ENCODE data around the gene POLD3. TPM values are rescaled to one million over a fixed set of nuclear protein-coding genes. Genes with fewer than 3 reads are reported as not detected.

Gene POLD3
- total RNA-seq, 4 donors from 2014 or later = 9.7 to 17.5 (median 12.1) TPM

DNA sequence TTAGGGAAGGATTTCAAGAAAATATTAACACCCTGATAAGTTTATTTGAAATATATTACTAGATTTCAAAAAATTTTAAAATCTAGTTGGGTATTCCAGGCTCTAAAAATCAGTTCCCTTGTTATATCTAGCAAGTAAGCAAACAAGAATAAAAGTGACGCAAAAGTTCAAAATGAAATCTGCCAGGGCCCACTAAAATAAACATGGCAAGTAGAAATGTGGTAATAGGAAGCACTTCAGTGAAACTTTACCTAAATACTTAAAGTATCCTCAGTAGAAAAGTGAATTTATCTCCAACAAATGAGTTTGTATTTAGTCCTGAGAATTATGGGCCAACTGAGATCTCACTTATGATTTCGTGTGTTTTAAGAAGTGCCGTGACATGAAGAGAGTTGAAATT, 23.6 kb downstream of the POLD3 start:
- ATAC-seq (ENCODE audit: low FRiP score) = no peak
- TF ChIP-seq, protein P1, sequence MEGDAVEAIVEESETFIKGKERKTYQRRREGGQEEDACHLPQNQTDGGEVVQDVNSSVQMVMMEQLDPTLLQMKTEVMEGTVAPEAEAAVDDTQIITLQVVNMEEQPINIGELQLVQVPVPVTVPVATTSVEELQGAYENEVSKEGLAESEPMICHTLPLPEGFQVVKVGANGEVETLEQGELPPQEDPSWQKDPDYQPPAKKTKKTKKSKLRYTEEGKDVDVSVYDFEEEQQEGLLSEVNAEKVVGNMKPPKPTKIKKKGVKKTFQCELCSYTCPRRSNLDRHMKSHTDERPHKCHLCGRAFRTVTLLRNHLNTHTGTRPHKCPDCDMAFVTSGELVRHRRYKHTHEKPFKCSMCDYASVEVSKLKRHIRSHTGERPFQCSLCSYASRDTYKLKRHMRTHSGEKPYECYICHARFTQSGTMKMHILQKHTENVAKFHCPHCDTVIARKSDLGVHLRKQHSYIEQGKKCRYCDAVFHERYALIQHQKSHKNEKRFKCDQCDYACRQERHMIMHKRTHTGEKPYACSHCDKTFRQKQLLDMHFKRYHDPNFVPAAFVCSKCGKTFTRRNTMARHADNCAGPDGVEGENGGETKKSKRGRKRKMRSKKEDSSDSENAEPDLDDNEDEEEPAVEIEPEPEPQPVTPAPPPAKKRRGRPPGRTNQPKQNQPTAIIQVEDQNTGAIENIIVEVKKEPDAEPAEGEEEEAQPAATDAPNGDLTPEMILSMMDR (IDR thresholded peaks at IDR 0.05) = no peak

DNA sequence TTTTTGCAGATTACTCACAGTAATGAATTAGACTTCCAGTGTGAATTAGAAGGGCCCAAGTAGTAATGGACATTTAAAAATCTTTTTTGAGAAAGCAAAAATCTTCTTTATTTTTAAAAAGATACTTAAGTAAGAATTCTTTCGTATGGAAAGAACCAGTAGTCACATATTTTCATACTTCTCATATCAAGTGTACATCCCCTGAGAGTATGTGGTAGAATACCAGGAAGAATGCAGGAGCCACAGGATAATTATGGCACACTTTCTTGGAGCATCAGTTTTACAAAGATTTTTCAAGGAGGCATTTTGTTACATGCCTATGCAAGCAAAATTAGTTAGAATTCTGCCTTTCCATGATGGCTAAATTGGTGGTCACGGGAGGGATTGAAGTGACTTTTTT, 28.1 kb downstream of the POLD3 start:
- TF ChIP-seq, protein P1 (IDR thresholded peaks at IDR 0.05) = no peak
- ATAC-seq (ENCODE audit: low FRiP score) (no peak), DNase-seq (ENCODE audit: low spot score) (no peak)

More for the DNA sequence above, 23.6 kb downstream of the POLD3 start:
- no peak for DNase-seq (ENCODE audit: low spot score)

DNA sequence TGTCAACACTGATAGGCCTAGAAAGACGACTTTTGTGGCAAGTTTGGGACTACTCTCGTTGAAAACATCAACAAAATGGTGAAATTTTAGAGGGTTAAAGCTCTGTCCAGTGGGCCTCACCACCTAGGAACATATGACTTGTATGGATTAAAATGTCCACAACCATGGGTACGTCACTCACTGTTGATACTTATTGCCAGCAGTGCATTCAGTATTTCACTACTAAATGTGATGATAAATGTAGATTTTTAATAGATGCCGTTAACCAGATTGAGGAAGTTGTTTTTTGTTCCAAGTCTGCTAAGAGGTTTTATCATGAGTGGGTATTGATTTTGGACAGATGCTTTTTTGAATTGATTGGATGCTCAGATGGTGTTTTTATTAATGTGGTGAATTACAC, 33.7 kb downstream of the POLD3 start:
- TF ChIP-seq, protein P1 (IDR thresholded peaks at IDR 0.05) = no peak
- ATAC-seq (ENCODE audit: low FRiP score) = no peak
- no peak for DNase-seq (ENCODE audit: low spot score)

DNA sequence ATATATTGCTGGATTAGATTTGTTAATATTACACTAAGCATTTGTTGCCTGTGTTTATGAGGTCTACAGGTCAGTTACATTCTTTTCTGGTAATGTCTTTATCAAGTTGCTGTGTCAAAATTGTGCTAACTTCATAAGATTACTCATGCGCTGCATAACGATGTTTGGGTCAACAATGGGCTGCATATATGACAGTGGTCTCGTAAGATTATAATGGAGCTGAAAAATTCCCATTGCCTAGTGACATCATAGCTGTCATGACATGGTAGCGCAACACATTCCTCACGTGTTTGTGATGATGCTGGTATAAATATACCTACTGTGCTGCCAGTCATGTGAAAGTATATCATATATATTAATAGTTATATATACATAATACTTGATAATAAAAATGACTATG, 34.2 kb downstream of the POLD3 start:
- TF ChIP-seq, protein P1 (IDR thresholded peaks at IDR 0.05) = no peak
- no peak for ATAC-seq (ENCODE audit: low FRiP score)
- no peak for DNase-seq (ENCODE audit: low spot score)

DNA sequence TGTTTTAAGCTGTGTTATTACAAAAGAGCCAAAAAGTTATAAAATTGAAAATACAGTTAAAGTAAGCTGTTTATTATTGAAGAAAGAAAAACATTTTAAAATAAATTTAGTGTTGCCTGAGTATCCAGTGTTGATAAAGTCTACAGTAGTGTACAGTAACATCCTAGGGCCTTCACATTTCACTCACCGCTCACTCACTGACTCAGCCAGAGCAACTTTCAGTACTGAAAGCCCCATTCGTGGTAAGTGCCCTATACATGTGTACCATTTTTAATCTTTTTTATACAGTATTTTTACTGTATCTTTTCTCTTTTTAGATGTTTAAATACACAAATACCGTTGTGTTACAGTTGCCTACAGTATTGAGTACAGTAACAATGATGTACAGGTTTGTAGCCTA, 35.0 kb downstream of the POLD3 start:
- TF ChIP-seq, protein P1 (IDR thresholded peaks at IDR 0.05) = no peak
- DNase-seq (ENCODE audit: low spot score) (no peak), ATAC-seq (ENCODE audit: low FRiP score) (no peak)

DNA sequence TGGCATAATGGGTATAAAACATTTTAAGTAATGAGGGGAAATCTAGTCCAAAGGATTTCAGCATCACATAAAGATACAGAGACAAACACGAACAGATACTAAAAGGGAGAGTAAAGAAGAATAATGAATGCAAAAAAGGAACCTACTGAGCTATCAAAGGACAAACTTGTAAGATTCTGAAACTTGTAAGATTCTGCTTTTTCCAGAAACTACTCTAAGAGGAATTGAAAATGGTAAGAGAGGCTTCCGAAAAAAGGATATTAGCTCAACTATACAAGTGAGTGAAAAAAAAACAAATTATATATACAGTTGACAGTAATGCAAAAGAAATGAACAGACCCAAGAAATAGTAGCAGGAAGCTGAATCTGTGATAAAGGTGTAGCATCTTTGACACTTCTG, 37.7 kb downstream of the POLD3 start:
- TF ChIP-seq, protein P1 (IDR thresholded peaks at IDR 0.05) = no peak
- DNase-seq (ENCODE audit: low spot score) = no peak
- ATAC-seq (ENCODE audit: low FRiP score) = no peak

DNA sequence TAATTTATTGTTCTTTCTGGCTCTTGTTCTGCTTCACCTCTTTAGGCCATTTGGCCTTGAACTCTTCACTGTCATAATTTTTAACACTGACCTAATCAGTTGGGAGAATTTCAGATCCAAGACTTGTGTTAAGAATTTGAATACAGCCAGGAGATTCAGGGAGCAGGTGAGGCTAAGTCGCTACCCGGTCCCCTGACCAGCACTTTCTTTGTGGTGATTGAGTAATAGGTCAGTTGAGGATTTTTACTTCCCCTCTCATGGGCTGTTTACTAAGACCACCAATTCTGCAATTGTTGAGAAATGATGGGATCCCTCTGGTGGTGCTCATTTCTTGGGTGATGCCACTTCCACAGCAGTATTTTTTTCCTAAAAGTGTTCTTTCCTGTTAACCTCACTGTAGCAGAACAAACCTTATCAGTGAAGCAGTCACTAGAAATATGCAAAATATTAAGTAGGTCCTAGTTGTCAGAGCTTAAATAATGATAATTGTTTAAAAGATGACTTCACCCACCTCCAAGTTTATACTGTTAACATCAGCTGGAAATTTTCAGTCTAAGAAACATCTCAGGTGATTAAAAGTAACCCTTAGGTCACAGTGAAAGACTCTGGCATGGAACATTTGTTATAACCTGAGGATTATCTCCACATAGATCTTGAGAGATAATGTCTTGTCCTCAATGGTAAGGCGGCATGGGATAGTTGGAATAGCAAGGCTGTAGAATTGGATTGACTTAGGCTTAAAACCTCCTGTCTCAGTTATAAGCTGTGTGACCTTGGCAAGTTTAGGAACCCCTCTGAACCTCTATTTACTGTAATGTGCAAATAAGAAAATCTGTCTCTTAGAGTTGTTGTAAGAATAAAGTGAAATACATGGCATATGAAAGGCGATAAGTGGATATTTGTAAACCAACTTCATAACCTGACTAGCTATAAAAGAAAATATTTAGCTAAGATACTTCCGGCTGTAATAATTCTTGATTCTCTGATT, 41.3 kb downstream of the POLD3 start:
- no peak for DNase-seq (ENCODE audit: low spot score)
- ATAC-seq (ENCODE audit: low FRiP score) = peak; percentile 7
- TF ChIP-seq, protein P1 (IDR thresholded peaks at IDR 0.05) = no peak

Measured in omental fat pad (tissue), 4 donors.